ENCODE data around the gene HBB. TPM values are rescaled to one million over a fixed set of nuclear protein-coding genes. Genes with fewer than 3 reads are reported as not detected.

The HBB gene
- total and polyA plus RNA-seq, 2 donors (not counting 3 experiments of a cell fraction or from before 2014, with no cell fraction given), result not detected

GRCh38 chr11:5239046-5239445 is 12.2 kb upstream of the HBB start:
- no peak overlapping the region for H3K4me2 ChIP-seq (ENCODE audit: insufficient read depth, low read length)
- H3K27ac ChIP-seq (ENCODE audit: insufficient read depth, low read depth, low read length), result no peak overlapping the region
- no peaks in the 10 kb centered on the region for H3K27me3 ChIP-seq (ENCODE audit: control insufficient read depth in 2 of 2, insufficient read depth in 2 of 2, low read length in 2 of 2)
- H2AFZ ChIP-seq (ENCODE audit: low read depth, low read length), result no peak overlapping the region
- H3K9ac ChIP-seq (replicated peaks; ENCODE audit: extremely low read depth, insufficient read depth, low read length), result no peak overlapping the region
- no peaks in the 10 kb centered on the region for H4K20me1 ChIP-seq (replicated peaks; ENCODE audit: control insufficient read depth, extremely low read depth, insufficient read depth, low read length)
- POLR2A ChIA-PET, result no interaction called here
- H3K79me2 ChIP-seq (ENCODE audit: control insufficient read depth, insufficient read depth, low read length), result no peaks in the 10 kb centered on the region
- no peak overlapping the region for H3K4me3 ChIP-seq (replicated peaks in 1 of 3; ENCODE audit: insufficient read depth in 1 of 3, low read depth in 1 of 3, low read length in 3 of 3)
- H3K4me1 ChIP-seq (ENCODE audit: control insufficient read depth, extremely low read depth, insufficient read depth, low read length), result no peaks in the 10 kb centered on the region
- no TSS peak for BruUV-seq (replicated peaks)
- intact Hi-C loops (cut with micrococcal nuclease), result no loop called here
- CTCF ChIA-PET, result no interaction called here
- H3K36me3 ChIP-seq (ENCODE audit: control insufficient read depth in 2 of 2, extremely low read depth in 1 of 2, insufficient read depth in 2 of 2, low read length in 2 of 2), result no peaks in the 10 kb centered on the region
- FAIRE-seq, result no peak
- DNase-seq (ENCODE audit: low read depth, low spot score), result no peak
- no peak for TF ChIP-seq POLR2AphosphoS5 (IDR thresholded peaks at IDR 0.05; ENCODE audit: insufficient read depth, low read depth, low read length)
- no peak for TF ChIP-seq JUN (IDR thresholded peaks at IDR 0.05; ENCODE audit: borderline replicate concordance, insufficient read depth, insufficient read length, low read depth)
- TF ChIP-seq CTCF (IDR thresholded peaks at IDR 0.05; ENCODE audit: extremely low read depth in 1 of 2, insufficient read depth in 1 of 2, low read depth in 1 of 2, low read length in 2 of 2), result no peak
- no peak for TF ChIP-seq MAX (IDR thresholded peaks at IDR 0.05; ENCODE audit: insufficient read depth, insufficient read length)
- TF ChIP-seq FOS (IDR thresholded peaks at IDR 0.05; ENCODE audit: borderline replicate concordance, insufficient read depth, low read length), result peak; percentile 20
- no peak for TF ChIP-seq GATA2 (IDR thresholded peaks at IDR 0.05; ENCODE audit: insufficient read depth, insufficient read length, low read depth, low read length)
- no peak for TF ChIP-seq MYC (IDR thresholded peaks at IDR 0.05; ENCODE audit: low read depth, low read length)
- H3K9me3 ChIP-seq (replicated peaks; ENCODE audit: control insufficient read depth, insufficient read depth, low read length), result no peaks in the 10 kb centered on the region
- dilution Hi-C loops (cut with MboI; ENCODE audit: extremely low pct_ligation_motif_present, low sequenced_read_pairs), result no loop called here
- no peaks in the 10 kb centered on the region for H3K9me1 ChIP-seq (replicated peaks; ENCODE audit: control insufficient read depth, extremely low read depth, insufficient read depth, low read length)
